Measurements from ENCODE around the gene CASP9.

CASP9 gene

GRCh38 chr1:15457585-15457984 lies 66.4 kb downstream of the CASP9 start:
- Mint-ChIP-seq H3K27me3 (peaks cover 6 to 29% of the 10 kb centered on the region in 2 donors), H3K27ac (no peak overlapping the region), H3K4me3 (no peak overlapping the region), H3K4me1 (peaks cover 4 to 9% of the 10 kb centered on the region in 2 donors), H3K36me3 (no peaks in the 10 kb centered on the region), H3K9me3 (no peaks in the 10 kb centered on the region)
- DNase-seq: no peak
- ATAC-seq (replicated peaks): no peak

GRCh38 chr1:15456313-15456954 lies 67.6 kb downstream of the CASP9 start, which contains the start of gene CELA2A:
Gene CELA2A, plus strand, starts transcription at chr1:15456732. Its CDS starts 22 bp downstream, at chr1:15456754.
- H3K27me3 Mint-ChIP-seq: peaks cover 6 to 27% of the 10 kb centered on the region in 2 donors
- H3K36me3 Mint-ChIP-seq: no peaks in the 10 kb centered on the region
- DNase-seq (no peak), ATAC-seq (replicated peaks) (no peak)
- no peaks in the 10 kb centered on the region for H3K9me3 Mint-ChIP-seq
- no peak within 1 kb of the TSS for H3K27ac Mint-ChIP-seq
- no peak within 1 kb of the TSS for H3K4me3 Mint-ChIP-seq
- H3K4me1 Mint-ChIP-seq: peaks cover 4 to 9% of the 10 kb centered on the region in 2 donors

- H3K9me3 Mint-ChIP-seq: no peaks in the 10 kb centered on the region
- DNase-seq (no peak), ATAC-seq (replicated peaks) (no peak)
- H3K4me1 Mint-ChIP-seq: peaks cover 4 to 8% of the 10 kb centered on the region in 2 donors
- no peak overlapping the region for H3K27ac Mint-ChIP-seq
- H3K36me3 Mint-ChIP-seq: no peaks in the 10 kb centered on the region
- peaks cover 6 to 25% of the 10 kb centered on the region in 2 donors for H3K27me3 Mint-ChIP-seq
- no peak overlapping the region for H3K4me3 Mint-ChIP-seq
Measured at GRCh38 chr1:15455522-15455921, 68.5 kb downstream of the CASP9 start.

- Mint-ChIP-seq H3K27ac (no peak overlapping the region), H3K27me3 (peaks cover 6 to 22% of the 10 kb centered on the region in 2 donors), H3K4me1 (no peaks in the 10 kb centered on the region), H3K4me3 (no peak overlapping the region), H3K36me3 (no peaks in the 10 kb centered on the region), H3K9me3 (no peaks in the 10 kb centered on the region)
- DNase-seq (no peak), ATAC-seq (replicated peaks) (no peak)
Measured at GRCh38 chr1:15454256-15454655, 69.8 kb downstream of the CASP9 start.

GRCh38 chr1:15453734-15454133 lies 70.3 kb downstream of the CASP9 start:
- Mint-ChIP-seq H3K27me3 (peaks cover 6 to 19% of the 10 kb centered on the region in 2 donors), H3K4me3 (no peak overlapping the region), H3K36me3 (no peaks in the 10 kb centered on the region), H3K4me1 (no peaks in the 10 kb centered on the region), H3K9me3 (no peaks in the 10 kb centered on the region), H3K27ac (no peak overlapping the region)
- ATAC-seq (replicated peaks) (no peak), DNase-seq (no peak)

- H3K9me3 Mint-ChIP-seq: no peaks in the 10 kb centered on the region
- no peak overlapping the region for H3K4me3 Mint-ChIP-seq
- H3K27ac Mint-ChIP-seq: no peak overlapping the region
- ATAC-seq (replicated peaks): no peak
- DNase-seq: no peak
- H3K36me3 Mint-ChIP-seq: no peaks in the 10 kb centered on the region
- H3K27me3 Mint-ChIP-seq: peaks cover 6 to 19% of the 10 kb centered on the region in 2 donors
- no peaks in the 10 kb centered on the region for H3K4me1 Mint-ChIP-seq
Measured at GRCh38 chr1:15452866-15453571, 71.0 kb downstream of the CASP9 start.

- Mint-ChIP-seq H3K36me3 (no peaks in the 10 kb centered on the region), H3K4me3 (no peak overlapping the region), H3K27ac (no peak overlapping the region), H3K27me3 (peaks cover 8 to 25% of the 10 kb centered on the region in 2 donors), H3K9me3 (no peaks in the 10 kb centered on the region), H3K4me1 (no peaks in the 10 kb centered on the region)
- no peak for ATAC-seq (replicated peaks)
- DNase-seq: no peak
Measured at GRCh38 chr1:15452216-15452615, 71.8 kb downstream of the CASP9 start.

- Mint-ChIP-seq H3K4me3 (no peak overlapping the region), H3K27ac (no peak overlapping the region), H3K36me3 (no peaks in the 10 kb centered on the region), H3K27me3 (peaks cover 6 to 25% of the 10 kb centered on the region in 2 donors), H3K4me1 (no peaks in the 10 kb centered on the region), H3K9me3 (no peaks in the 10 kb centered on the region)
- no peak for ATAC-seq (replicated peaks)
- no peak for DNase-seq
Measured at GRCh38 chr1:15451014-15451722, 72.8 kb downstream of the CASP9 start.

GRCh38 chr1:15449567-15449966 lies 74.4 kb downstream of the CASP9 start:
- no peaks in the 10 kb centered on the region for H3K36me3 Mint-ChIP-seq
- DNase-seq (no peak), ATAC-seq (replicated peaks) (no peak)
- peaks cover 17 to 33% of the 10 kb centered on the region in 2 donors for H3K27me3 Mint-ChIP-seq
- H3K4me1 Mint-ChIP-seq: peaks cover 0 to 5% of the 10 kb centered on the region in 2 donors
- no peak overlapping the region for H3K4me3 Mint-ChIP-seq
- no peaks in the 10 kb centered on the region for H3K9me3 Mint-ChIP-seq
- H3K27ac Mint-ChIP-seq: no peak overlapping the region

- Mint-ChIP-seq H3K4me1 (peaks cover 0 to 5% of the 10 kb centered on the region in 2 donors), H3K27me3 (peaks cover 17 to 39% of the 10 kb centered on the region in 2 donors), H3K36me3 (no peaks in the 10 kb centered on the region), H3K4me3 (no peak overlapping the region), H3K9me3 (no peaks in the 10 kb centered on the region), H3K27ac (no peak overlapping the region)
- DNase-seq: no peak
- ATAC-seq (replicated peaks): no peak
Measured at GRCh38 chr1:15448877-15449462, 75.0 kb downstream of the CASP9 start.

GRCh38 chr1:15446212-15446611 lies 77.8 kb downstream of the CASP9 start:
- H3K4me1 Mint-ChIP-seq: peaks cover 0 to 5% of the 10 kb centered on the region in 2 donors
- H3K27me3 Mint-ChIP-seq: peaks cover 17 to 59% of the 10 kb centered on the region in 2 donors
- no peak overlapping the region for H3K4me3 Mint-ChIP-seq
- no peak for ATAC-seq (replicated peaks)
- no peaks in the 10 kb centered on the region for H3K9me3 Mint-ChIP-seq
- H3K27ac Mint-ChIP-seq: no peak overlapping the region
- DNase-seq: no peak
- H3K36me3 Mint-ChIP-seq: no peaks in the 10 kb centered on the region

- H3K27me3 Mint-ChIP-seq: peaks cover 17 to 62% of the 10 kb centered on the region in 2 donors
- H3K9me3 Mint-ChIP-seq: no peaks in the 10 kb centered on the region
- no peaks in the 10 kb centered on the region for H3K36me3 Mint-ChIP-seq
- ATAC-seq (replicated peaks) (no peak), DNase-seq (no peak)
- peaks cover 0 to 5% of the 10 kb centered on the region in 2 donors for H3K4me1 Mint-ChIP-seq
- no peak overlapping the region for H3K27ac Mint-ChIP-seq
- no peak overlapping the region for H3K4me3 Mint-ChIP-seq
Measured at GRCh38 chr1:15445390-15446122, 78.5 kb downstream of the CASP9 start.

- Mint-ChIP-seq H3K27ac (no peak overlapping the region), H3K27me3 (peaks cover 17 to 62% of the 10 kb centered on the region in 2 donors), H3K9me3 (no peaks in the 10 kb centered on the region), H3K4me3 (no peak overlapping the region), H3K36me3 (no peaks in the 10 kb centered on the region), H3K4me1 (peaks cover 0 to 5% of the 10 kb centered on the region in 2 donors)
- DNase-seq (no peak), ATAC-seq (replicated peaks) (no peak)
Measured at GRCh38 chr1:15444468-15445389, 79.3 kb downstream of the CASP9 start.

Measured in stimulated activated naive B cell treated with anti-CD40 and anti-IgM and Interleukin-4, amounts not matched to agents 10 μg/mL and 1 μg/mL and 100 μg/mL, for 72 hours (primary cell).